NCI-H1092 (cell line): ENCODE results near the gene SERPIND1.
"Not testable (repeated sequence)": the region's sequence is repeated elsewhere in the genome, so short reads cannot be mapped to it uniquely, and the experiment has no call there.

Experiments
- DNase-seq: peaks from one replicate; lab custom pipeline; 2025; lab: John Stamatoyannopoulos, UW

SERPIND1 gene

DNA sequence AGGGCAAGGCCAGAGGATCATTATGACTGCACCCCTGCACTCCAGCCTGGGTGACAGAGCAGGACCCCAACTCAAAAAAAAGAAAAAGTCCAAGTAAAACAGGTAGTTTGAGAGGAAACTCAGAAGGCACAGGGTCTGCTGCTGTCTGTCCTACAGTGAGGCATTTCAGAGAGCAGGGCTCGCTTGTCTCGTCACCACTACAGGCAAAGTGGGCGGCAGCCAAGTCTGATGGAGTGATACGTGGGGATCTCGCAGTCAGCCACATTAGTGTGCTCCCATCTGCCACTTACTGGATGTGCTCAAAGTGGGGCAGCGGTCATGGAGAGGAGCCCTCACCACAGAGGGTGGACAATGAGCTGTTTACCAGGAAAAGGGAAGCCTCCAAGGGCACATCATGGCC lies 42.6 kb downstream of the SERPIND1 start:
- no peak for DNase-seq

- no peak for DNase-seq
These were observed 44.6 kb downstream of the SERPIND1 start for GRCh38 chr22:20818471-20818870.

DNA sequence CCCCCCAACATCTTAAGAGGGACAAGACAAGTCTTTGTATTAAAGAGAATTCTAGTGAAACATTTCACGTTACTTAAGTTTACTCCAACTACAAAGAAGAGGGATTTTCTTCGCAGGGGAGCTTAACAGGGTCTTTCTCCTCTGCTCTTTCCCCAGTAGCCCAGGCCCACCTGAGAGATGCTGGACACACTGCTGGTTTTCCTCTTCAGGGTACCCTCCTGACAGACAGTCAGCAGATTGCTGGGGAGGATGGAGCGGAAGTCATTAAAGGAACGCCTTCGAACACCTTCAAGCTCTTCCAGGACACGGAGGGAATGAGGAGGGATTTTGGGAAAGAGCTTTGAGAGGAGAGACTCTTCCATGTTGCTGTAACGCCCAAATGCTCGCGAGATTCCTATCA lies 45.6 kb downstream of the SERPIND1 start:
- no peak for DNase-seq

- not testable (repeated sequence) for DNase-seq
These were observed 47.9 kb downstream of the SERPIND1 start for GRCh38 chr22:20821717-20822239.

GRCh38 chr22:20822240-20822639 lies 48.3 kb downstream of the SERPIND1 start:
- no peak for DNase-seq

- DNase-seq = no peak
These were observed 49.4 kb downstream of the SERPIND1 start for GRCh38 chr22:20823264-20823663.

DNA sequence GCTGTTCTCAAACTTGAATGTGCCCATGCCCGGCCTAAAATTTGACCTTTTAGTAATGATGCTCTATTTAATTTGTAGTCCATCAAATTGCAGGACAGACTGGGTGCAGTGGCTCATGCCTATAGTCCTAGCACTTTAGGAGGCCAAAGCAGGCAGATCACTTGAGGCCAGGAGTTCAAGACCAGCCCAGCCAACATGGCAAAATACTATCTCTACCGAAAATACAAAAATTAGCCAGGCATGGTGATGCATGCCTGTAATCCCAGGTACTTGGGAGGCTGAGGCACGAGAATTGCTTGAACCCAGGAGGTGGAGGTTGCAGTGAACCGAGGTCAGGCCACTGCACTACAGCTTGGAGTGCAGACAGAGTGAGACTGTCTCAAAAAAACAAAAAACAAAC lies 51.3 kb downstream of the SERPIND1 start:
- DNase-seq = not testable (repeated sequence)

DNA sequence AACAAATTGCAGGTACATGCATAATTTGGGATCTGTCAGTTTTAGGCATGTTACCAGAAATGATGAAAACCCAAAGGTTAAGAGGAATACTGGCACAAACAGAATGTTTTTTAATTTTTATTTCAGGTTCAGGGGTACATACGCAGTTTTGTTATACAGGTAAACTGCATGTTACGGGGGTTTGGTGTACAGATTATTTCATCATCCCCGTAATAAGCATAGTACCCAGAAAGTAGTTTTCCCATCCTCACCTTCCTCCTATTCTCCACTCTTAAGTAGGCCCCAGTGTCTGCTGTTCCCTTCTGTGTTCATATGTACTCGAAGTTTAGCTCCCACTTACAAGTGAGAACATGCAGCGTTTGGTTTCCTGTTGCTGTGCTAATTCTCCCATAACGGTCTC lies 51.7 kb downstream of the SERPIND1 start:
- DNase-seq = no peak

DNA sequence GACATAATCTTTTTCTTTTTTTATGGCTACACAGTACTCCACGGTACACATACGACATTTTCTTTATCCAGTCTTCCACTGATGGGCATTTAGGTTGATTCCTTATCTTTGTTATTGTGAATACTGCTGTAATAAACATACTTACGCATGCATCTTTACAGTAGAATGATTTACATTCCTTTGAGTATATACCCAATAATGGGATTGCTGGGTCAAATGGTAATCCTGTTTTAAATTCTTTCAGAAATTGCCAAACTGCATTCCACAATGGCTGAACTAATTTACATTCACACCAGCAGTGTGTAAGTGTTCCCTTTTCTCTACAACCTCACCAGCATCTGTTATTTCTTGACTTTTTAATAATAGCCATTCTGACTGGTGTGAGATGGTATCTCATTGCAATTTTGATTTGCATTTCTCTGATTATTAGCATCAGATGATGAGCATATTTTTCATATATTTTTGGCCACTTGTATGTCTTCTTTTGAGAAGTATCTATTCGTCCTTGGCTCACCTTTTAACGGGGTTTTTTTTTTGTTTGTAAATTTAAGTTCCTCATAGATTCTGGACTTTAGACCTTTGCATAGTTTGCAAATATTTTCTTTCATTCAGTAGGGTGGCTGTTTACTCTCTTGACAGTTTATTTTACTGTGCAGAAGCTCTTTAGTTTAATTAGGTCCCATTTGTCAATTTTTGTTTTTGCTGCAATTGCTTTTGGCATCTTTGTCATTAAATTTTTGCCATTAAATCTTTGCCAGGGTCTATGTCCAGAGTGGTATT lies 52.6 kb downstream of the SERPIND1 start:
- DNase-seq = not testable (repeated sequence)

DNA sequence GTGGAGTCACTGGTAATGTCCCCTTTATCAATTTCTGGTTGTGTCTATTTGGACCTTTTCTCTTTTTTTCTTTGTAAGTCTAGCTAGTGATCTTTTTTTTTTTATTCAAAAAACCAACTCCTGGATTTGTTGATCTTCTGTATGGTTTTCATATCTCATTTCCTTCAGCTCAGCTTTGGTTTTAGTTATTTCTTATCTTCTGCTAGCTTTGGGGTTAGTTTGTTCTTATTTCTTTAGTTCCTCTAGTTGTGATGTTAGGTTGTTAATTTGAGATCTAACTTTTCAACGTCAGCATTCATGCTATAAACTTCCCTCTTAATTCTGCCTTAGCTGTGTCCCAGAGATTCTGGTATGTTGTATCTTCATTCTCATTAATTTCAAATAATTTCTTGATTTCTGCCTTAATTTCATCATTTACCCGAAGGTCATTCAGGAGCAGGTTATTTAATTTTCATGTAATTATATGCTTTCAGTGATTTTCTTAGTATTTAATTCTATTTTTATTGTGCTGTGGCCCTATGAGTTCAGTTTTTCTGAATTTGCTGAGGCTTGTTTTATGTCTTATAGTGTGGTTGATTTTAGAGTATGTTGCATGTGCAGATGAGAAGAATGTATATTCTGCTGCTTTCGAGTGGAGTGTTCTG lies 55.7 kb downstream of the SERPIND1 start:
- DNase-seq = no peak

DNA sequence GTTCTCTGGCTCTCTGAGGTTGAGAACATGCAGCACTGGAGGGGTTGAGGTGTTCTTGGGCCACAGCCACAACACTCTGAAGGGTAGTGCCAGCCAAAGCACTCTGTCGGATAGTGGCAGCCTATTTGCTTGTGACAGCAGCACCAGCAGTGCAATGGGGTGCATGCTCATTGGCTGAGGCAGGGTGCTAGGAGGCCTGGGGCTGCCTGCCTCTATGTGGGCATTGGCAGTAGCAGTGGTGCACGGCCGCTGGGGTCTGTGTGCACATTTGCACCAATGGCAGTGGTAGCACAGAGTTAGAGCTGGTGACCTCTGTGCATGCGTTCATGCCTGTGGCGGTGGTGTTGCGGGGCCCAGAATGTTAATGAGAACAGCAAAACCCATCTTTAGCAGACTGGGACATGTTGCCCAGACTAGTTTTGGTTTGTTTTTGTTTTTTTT lies 59.3 kb downstream of the SERPIND1 start:
- no peak for DNase-seq

DNA sequence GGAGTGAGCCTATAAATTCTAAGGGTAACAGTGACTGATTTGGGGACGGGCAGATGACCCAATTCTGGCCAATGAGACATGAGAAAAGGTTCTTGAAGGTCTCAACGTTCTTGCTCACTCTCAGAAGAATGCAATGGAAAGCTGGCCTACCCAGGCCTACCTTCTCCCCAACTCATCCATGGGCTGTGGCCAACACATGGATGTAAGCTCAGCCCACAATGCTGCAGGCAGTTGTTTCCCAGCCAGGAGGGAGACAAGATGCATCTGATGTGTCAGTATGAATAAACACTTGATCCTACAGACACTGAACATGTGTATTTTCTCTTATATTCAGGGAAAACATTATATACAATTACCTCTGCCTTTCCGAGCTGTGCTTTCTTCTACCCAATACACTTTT lies 60.3 kb downstream of the SERPIND1 start:
- DNase-seq = no peak

- no peak for DNase-seq
These were observed 60.8 kb downstream of the SERPIND1 start for GRCh38 chr22:20834725-20835124.
